Measurements from ENCODE around the gene MAP3K20.

DNA sequence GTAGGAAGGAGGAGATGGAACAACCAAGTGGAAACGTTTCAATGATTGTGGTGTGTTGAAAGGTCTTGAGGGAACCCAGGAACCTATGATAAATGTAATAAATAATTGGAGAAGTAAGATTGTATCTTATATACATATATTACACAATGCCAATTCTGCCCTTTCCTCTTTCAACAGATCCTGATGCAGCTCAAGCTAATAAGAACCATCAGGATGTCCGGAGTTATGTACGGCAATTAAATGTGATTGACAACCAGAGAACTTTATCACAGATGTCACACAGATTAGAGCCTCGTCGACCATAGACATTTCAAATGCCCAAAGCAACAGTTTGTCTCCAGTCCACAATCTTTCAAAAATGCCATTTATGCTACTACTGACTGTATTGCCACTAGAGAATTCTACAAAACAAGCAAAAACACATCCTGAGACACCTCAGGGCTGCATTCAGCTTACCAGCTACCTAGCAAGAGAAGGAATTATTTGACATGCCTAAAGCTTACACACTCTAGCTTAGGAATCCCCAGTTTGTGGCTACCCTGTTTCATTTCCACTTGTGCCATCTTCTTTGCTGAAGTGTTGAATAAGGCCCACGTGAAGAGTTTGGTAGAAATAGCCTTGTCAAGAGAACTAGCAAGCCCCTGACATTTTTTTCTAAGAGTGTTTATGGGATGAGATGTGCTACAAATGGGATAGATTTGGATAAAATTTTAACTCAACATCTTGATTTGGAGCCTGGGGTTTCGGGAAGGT is 24.0 kb upstream of the MAP3K20 start:
- TF ChIP-seq CTCF (conservative IDR thresholded peaks at IDR 0.05; ENCODE audit: low read depth, low read length) (no peak), POLR2A (IDR thresholded peaks at IDR 0.05; ENCODE audit: low read depth, low read length) (no peak), MXI1 (IDR thresholded peaks at IDR 0.05; ENCODE audit: borderline replicate concordance, low read depth, low read length) (no peak), SMC3 (IDR thresholded peaks at IDR 0.05; ENCODE audit: low read depth, low read length) (no peak), RFX5 (IDR thresholded peaks at IDR 0.05; ENCODE audit: low read depth, low read length) (no peak), CEBPB (IDR thresholded peaks at IDR 0.05; ENCODE audit: low read depth, low read length) (no peak)
- TF ChIP-seq, protein P1, sequence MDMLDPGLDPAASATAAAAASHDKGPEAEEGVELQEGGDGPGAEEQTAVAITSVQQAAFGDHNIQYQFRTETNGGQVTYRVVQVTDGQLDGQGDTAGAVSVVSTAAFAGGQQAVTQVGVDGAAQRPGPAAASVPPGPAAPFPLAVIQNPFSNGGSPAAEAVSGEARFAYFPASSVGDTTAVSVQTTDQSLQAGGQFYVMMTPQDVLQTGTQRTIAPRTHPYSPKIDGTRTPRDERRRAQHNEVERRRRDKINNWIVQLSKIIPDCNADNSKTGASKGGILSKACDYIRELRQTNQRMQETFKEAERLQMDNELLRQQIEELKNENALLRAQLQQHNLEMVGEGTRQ (IDR thresholded peaks at IDR 0.05; ENCODE audit: low read depth, low read length) = no peak
